IMR-90 (cell line): ENCODE measurements around the gene DGKQ. TPM values are rescaled to one million over a fixed set of nuclear protein-coding genes. Genes with fewer than 3 reads are reported as not detected.

Experiments used
- ATAC-seq: fragments of 200-7000 bp; cut with Tn5 transposase; 2 replicates; pipeline ENCODE4 v1.9.1; 2020; ENCODE audit warnings: low read depth, mild to moderate bottlenecking, moderate library complexity
- BruUV-seq: library from RNA; stranded (reverse); fragments of 400-500 nt; replicated peaks from 2 replicates; lab custom pipeline; 2021; lab: Mats Ljungman, UMichigan
- CTCF ChIA-PET: fragments of 300-600 bp; formaldehyde crosslinking; extraction: SDS; loops from one replicate; lab custom pipeline; 2021; ENCODE audit warnings: antibody characterized with exemption; lab: Yijun Ruan, JAX
- POLR2A ChIA-PET: fragments of 300-600 bp; sonication (Branson Sonifier 250); formaldehyde crosslinking; loops from one replicate; lab custom pipeline; 2022; ENCODE audit warnings: antibody characterized with exemption; ENCODE audit not compliant: unreplicated experiment; lab: Charles Lee
- DNase-seq: peaks from one replicate; pipeline ENCODE4 v3.0.0; 2013
- H2AFZ ChIP-seq: replicated peaks from 2 replicates; pipeline ENCODE3; 2013; ENCODE audit warnings: low read length, mild to moderate bottlenecking; ENCODE audit not compliant: poor library complexity
- H2AK5ac ChIP-seq: 2 replicates; pipeline ENCODE4 v1.6.1; 2013; ENCODE audit warnings: low read depth, low read length, inconsistent platforms
- H2AK9ac ChIP-seq: replicated peaks from 2 replicates; pipeline ENCODE3; 2013; ENCODE audit warnings: mild to moderate bottlenecking, low read depth, low read length, moderate library complexity; ENCODE audit not compliant: poor library complexity
- H2BK120ac ChIP-seq: 2 replicates; pipeline ENCODE4 v1.6.1; 2013; ENCODE audit warnings: low read depth, low read length, inconsistent platforms
- H2BK15ac ChIP-seq: 3 replicates; pipeline ENCODE4 v1.6.1; 2013; ENCODE audit warnings: low read depth, low read length, inconsistent platforms
- H2BK20ac ChIP-seq: 2 replicates; pipeline ENCODE4 v1.6.1; 2013; ENCODE audit warnings: low read depth, mild to moderate bottlenecking, inconsistent platforms, low read length, moderate library complexity
- H2BK5ac ChIP-seq: 2 replicates; pipeline ENCODE4 v1.6.1; 2013; ENCODE audit warnings: mild to moderate bottlenecking, low read depth, low read length, inconsistent platforms; ENCODE audit not compliant: poor library complexity, severe bottlenecking
- H3K14ac ChIP-seq: replicated peaks from 2 replicates; pipeline ENCODE4 v1.6.1; 2013; ENCODE audit warnings: low read depth, low read length, inconsistent platforms
- H3K18ac ChIP-seq: 2 replicates; pipeline ENCODE4 v1.6.1; 2013; ENCODE audit warnings: low read depth, low read length, control low read depth
- H3K23ac ChIP-seq: 2 replicates; pipeline ENCODE4 v1.6.1; 2013; ENCODE audit warnings: low read depth, low read length, inconsistent platforms
- H3K27ac ChIP-seq: 2 replicates; pipeline ENCODE4 v1.5.1; 2013; ENCODE audit warnings: mild to moderate bottlenecking, control low read depth, low read length; ENCODE audit not compliant: insufficient read depth
- H3K27me3 ChIP-seq: 2 replicates; pipeline ENCODE4 v1.6.1; 2013; ENCODE audit warnings: low read length; ENCODE audit not compliant: control insufficient read depth, insufficient read depth
- H3K36me3 ChIP-seq: 2 replicates; pipeline ENCODE4 v1.6.1; 2013; ENCODE audit warnings: low read length, mixed read lengths; ENCODE audit not compliant: control insufficient read depth, insufficient read depth
- H3K4ac ChIP-seq: 2 replicates; pipeline ENCODE4 v1.6.1; 2013; ENCODE audit warnings: low read depth, low read length, inconsistent platforms
- H3K4me1 ChIP-seq: 2 replicates; pipeline ENCODE4 v1.6.1; 2013; ENCODE audit warnings: low read length, mixed read lengths; ENCODE audit not compliant: control insufficient read depth, insufficient read depth
- H3K4me2 ChIP-seq: 2 replicates; pipeline ENCODE4 v1.6.1; 2013; ENCODE audit warnings: low read depth, mild to moderate bottlenecking, control low read depth, low read length, moderate library complexity
- H3K4me3 ChIP-seq: 2 replicates; pipeline ENCODE4 v1.5.1; 2013; ENCODE audit warnings: low read depth, mild to moderate bottlenecking, control low read depth, low read length, moderate library complexity; ENCODE audit not compliant: insufficient read depth
- H3K56ac ChIP-seq: 2 replicates; pipeline ENCODE4 v1.6.1; 2013; ENCODE audit warnings: low read length, inconsistent platforms; ENCODE audit not compliant: insufficient read depth; ENCODE audit errors: extremely low read depth
- H3K79me1 ChIP-seq, 2 experiments: 2 replicates each; pipeline ENCODE4 v1.6.1; 2013; ENCODE audit warnings: low read length in 2 of 2, inconsistent platforms in 1 of 2, low read depth in 1 of 2
- H3K9ac ChIP-seq: 2 replicates; pipeline ENCODE4 v1.6.1; 2013; ENCODE audit warnings: low read depth, low read length, control low read depth
- H3K9me1 ChIP-seq: 2 replicates; pipeline ENCODE4 v1.6.1; 2013; ENCODE audit warnings: low read length, inconsistent platforms; ENCODE audit not compliant: insufficient read depth
- H3K9me3 ChIP-seq: 2 replicates; pipeline ENCODE4 v1.6.1; 2013; ENCODE audit warnings: low read length; ENCODE audit not compliant: control insufficient read depth, insufficient read depth
- H4K20me1 ChIP-seq: 2 replicates; pipeline ENCODE4 v1.6.1; 2013; ENCODE audit warnings: low read length, inconsistent platforms; ENCODE audit not compliant: insufficient read depth
- H4K5ac ChIP-seq: 2 replicates; pipeline ENCODE4 v1.6.1; 2013; ENCODE audit warnings: mild to moderate bottlenecking, low read depth, low read length, control low read depth
- H4K8ac ChIP-seq, 2 experiments: 2 replicates each; pipeline ENCODE4 v1.6.1; 2013; ENCODE audit warnings: low read depth in 2 of 2, low read length in 2 of 2, control low read depth in 1 of 2, inconsistent platforms in 1 of 2
- H4K91ac ChIP-seq: 2 replicates; pipeline ENCODE4 v1.6.1; 2013; ENCODE audit warnings: low read depth, low read length, inconsistent platforms; ENCODE audit not compliant: insufficient read depth
- BHLHE40 ChIP-seq: fragments of 150-350 bp; IDR thresholded peaks from 2 replicates; pipeline ENCODE4 v1.6.1; 2016; ENCODE audit warnings: mild to moderate bottlenecking, low read depth, low read length
- CEBPB ChIP-seq: IDR thresholded peaks from 2 replicates; pipeline ENCODE4 v1.6.1; 2012; ENCODE audit warnings: low read depth, low read length, improper control_type of control experiment
- CHD1 ChIP-seq: IDR thresholded peaks from 2 replicates; pipeline ENCODE4 v1.6.1; 2012; ENCODE audit warnings: low read depth, low read length, improper control_type of control experiment
- FOS ChIP-seq: fragments of 150-350 bp; IDR thresholded peaks from 2 replicates; pipeline ENCODE4 v1.6.1; 2016; ENCODE audit warnings: low read depth, low read length
- MAFK ChIP-seq: IDR thresholded peaks from 2 replicates; pipeline ENCODE4 v1.6.1; 2012; ENCODE audit warnings: low read depth, low read length, improper control_type of control experiment
- MAZ ChIP-seq: IDR thresholded peaks from 2 replicates; pipeline ENCODE4 v1.6.1; 2012; ENCODE audit warnings: low read depth, mild to moderate bottlenecking, low read length, improper control_type of control experiment, moderate library complexity, borderline replicate concordance
- MXI1 ChIP-seq: IDR thresholded peaks from 2 replicates; pipeline ENCODE4 v1.6.1; 2012; ENCODE audit warnings: low read depth, mild to moderate bottlenecking, low read length, moderate library complexity, borderline replicate concordance
- NFE2L2 ChIP-seq: fragments of 150-350 bp; IDR thresholded peaks from 2 replicates; pipeline ENCODE4 v1.6.1; 2016; ENCODE audit warnings: low read depth, mild to moderate bottlenecking, low read length
- POLR2A ChIP-seq: IDR thresholded peaks from 2 replicates; pipeline ENCODE4 v1.6.1; 2012; ENCODE audit warnings: mild to moderate bottlenecking, low read depth, low read length
- RAD21 ChIP-seq: IDR thresholded peaks from 2 replicates; pipeline ENCODE4 v1.6.1; 2012; ENCODE audit warnings: low read length, improper control_type of control experiment
- RCOR1 ChIP-seq: IDR thresholded peaks from 2 replicates; pipeline ENCODE4 v1.6.1; 2012; ENCODE audit warnings: mild to moderate bottlenecking, low read length, improper control_type of control experiment; ENCODE audit not compliant: insufficient replicate concordance
- RFX5 ChIP-seq: IDR thresholded peaks from 2 replicates; pipeline ENCODE4 v1.8.0; 2012; ENCODE audit warnings: low read depth, mild to moderate bottlenecking, low read length, moderate library complexity
- SMC3 ChIP-seq: fragments of 150-350 bp; IDR thresholded peaks from 2 replicates; pipeline ENCODE4 v1.6.1; 2016; ENCODE audit warnings: low read depth, mild to moderate bottlenecking, antibody characterized with exemption, low read length, moderate library complexity
- WGBS, 2 experiments: methylation state at CpG; one replicate each; pipeline versions ENCODE4 v1.1.5 to v1.1.7; 2013; ENCODE audit warnings: missing lambda C conversion rate in 2 of 2; ENCODE audit not compliant: insufficient read length in 1 of 2; ENCODE audit errors: extremely low coverage in 2 of 2; 5-methylcytosine and 5-hydroxymethylcytosine counted together
- dilution Hi-C: fragments of 300-500 bp; cut with HindIII; formaldehyde crosslinking; loops from one replicate; pipeline ENCODE4 v1.14.3; 2018; ENCODE audit warnings: low sequenced_read_pairs; ENCODE audit not compliant: unreplicated experiment
- in situ Hi-C: fragments of 300-500 bp; cut with MboI; formaldehyde crosslinking; loops from 3 replicates; pipeline ENCODE4 v1.14.3; 2019; ENCODE audit warnings: low sequenced_read_pairs, inconsistent platforms, mixed read lengths
- intact Hi-C: fragments of 100-400 bp; cut with micrococcal nuclease; formaldehyde crosslinking; loops from 2 replicates; pipeline ENCODE4 v1.10.0; 2022
- polyA plus RNA-seq, 3 experiments: library from polyadenylated mRNA; depleted of rRNA; stranded (reverse); fragments of >200 nt; gene quantifications; 2 replicates each; pipeline ENCODE4 v1.2.3, GENCODE V29; 2012; ENCODE audit warnings: low replicate concordance in 1 of 3
- total RNA-seq: library from RNA; depleted of rRNA; stranded (reverse); fragments of >200 nt; gene quantifications from 2 replicates; pipeline ENCODE4 v1.2.3, GENCODE V29; 2012
- TF ChIP-seq, protein P1 (sequence below): fragments of 150-350 bp; IDR thresholded peaks from 2 replicates; pipeline ENCODE4 v1.6.1; 2016; ENCODE audit warnings: low read depth, mild to moderate bottlenecking, low read length, moderate library complexity, borderline replicate concordance
- TF ChIP-seq, protein P2 (sequence below): fragments of 150-350 bp; IDR thresholded peaks from 2 replicates; pipeline ENCODE4 v1.6.1; 2017; ENCODE audit warnings: mild to moderate bottlenecking, antibody characterized with exemption, low read length, low read depth

The DGKQ gene
- total and polyA plus RNA-seq, 2 of the 4 experiments (the other 2 are of a cell fraction): 4.3 to 15.6 TPM

DNA sequence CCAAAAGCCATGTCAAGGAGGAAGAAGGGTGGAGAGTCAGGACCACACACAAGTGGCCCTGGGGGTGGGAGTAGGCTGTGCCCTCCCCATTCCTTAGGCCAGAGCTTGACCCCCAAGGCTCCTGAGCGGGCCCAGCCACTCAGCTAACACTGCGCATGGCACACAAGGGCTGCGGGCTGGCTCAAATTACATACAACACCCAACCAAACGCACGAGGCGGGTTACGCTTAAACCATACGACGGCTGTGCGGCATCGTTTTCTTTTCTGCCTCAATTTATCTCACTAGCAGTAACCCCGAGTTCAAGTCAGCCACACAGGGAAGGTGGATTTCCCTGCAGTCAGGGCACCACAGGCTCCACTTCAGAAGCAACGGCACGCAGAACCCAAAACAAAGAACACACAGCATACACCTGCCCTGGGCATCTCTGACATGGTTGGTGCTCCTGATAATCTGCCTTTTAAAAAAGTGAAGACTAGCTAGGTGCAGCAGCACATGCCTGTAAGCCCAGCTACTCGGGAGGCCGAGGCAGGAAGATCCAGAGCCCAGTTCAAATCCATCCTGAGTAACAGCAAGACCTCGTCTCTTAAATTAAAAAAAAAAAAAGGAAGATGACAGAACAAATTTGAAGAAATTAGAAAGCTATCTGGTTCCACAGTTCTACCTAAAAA lies 44.1 kb downstream of the DGKQ start:
- ChIA-PET CTCF (interaction anchor here (0.7 kb wide), 1 partner anchor 58 kb away, joined by 4 read pairs; no protein-coding TSS in a partner anchor), POLR2A (interaction anchor here (0.6 to 0.7 kb wide), 2 partner anchors 783 to 1827 kb away, joined by 4 to 5 read pairs; partner anchors contain the start of genes SLBP and TNIP2)
- Histone ChIP-seq H4K8ac (no peak overlapping the region), H3K23ac (peak overlapping the region; percentile 52; the same call in 1 of the 2 replicates), H3K79me1 (peaks cover 9 to 71% of the 10 kb centered on the region in 2 experiments), H2BK20ac (no peak overlapping the region), H3K18ac (no peak overlapping the region), H3K9ac (no peak overlapping the region), H2BK5ac (peak overlapping the region; percentile 10), H3K27ac (no peak overlapping the region), H3K56ac (no peak overlapping the region), H2AK9ac (no peak overlapping the region), H2BK15ac (no peak overlapping the region), H3K4me1 (peaks cover 18% of the 10 kb centered on the region), H2AFZ (no peak overlapping the region), H4K5ac (no peak overlapping the region), H3K4me2 (no peak overlapping the region; the same call in 1 of the 2 replicates), H3K27me3 (no peaks in the 10 kb centered on the region), H3K9me3 (no peaks in the 10 kb centered on the region), H4K20me1 (peaks cover 67% of the 10 kb centered on the region), H3K14ac (no peak overlapping the region), H2BK120ac (no peak overlapping the region), H3K4me3 (no peak overlapping the region), H3K4ac (no peak overlapping the region), H3K9me1 (peaks cover 26% of the 10 kb centered on the region), H2AK5ac (no peak overlapping the region; the same call in 1 of the 2 replicates), H4K91ac (no peak overlapping the region), H3K36me3 (0 out of 2 replicates have a peak, but pooled peaks cover 2% of the 10 kb centered on the region)
- BruUV-seq: no TSS peak
- ATAC-seq (no peak), DNase-seq (no peak)
- intact Hi-C loops (no loop called here), dilution Hi-C loops (no loop called here), in situ Hi-C loops (no loop called here)
- WGBS, 2 experiments: 95% methylated on average over 7 of the region's 17 CpGs; no CpG with 5 or more reads in 1 of the 2 experiments
- TF ChIP-seq NFE2L2: no peak
- TF ChIP-seq MAZ: no peak
- TF ChIP-seq, protein P1, sequence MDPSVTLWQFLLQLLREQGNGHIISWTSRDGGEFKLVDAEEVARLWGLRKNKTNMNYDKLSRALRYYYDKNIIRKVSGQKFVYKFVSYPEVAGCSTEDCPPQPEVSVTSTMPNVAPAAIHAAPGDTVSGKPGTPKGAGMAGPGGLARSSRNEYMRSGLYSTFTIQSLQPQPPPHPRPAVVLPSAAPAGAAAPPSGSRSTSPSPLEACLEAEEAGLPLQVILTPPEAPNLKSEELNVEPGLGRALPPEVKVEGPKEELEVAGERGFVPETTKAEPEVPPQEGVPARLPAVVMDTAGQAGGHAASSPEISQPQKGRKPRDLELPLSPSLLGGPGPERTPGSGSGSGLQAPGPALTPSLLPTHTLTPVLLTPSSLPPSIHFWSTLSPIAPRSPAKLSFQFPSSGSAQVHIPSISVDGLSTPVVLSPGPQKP: no peak
- no peak for TF ChIP-seq MXI1
- no peak for TF ChIP-seq CEBPB
- TF ChIP-seq FOS: no peak
- TF ChIP-seq, protein P2, sequence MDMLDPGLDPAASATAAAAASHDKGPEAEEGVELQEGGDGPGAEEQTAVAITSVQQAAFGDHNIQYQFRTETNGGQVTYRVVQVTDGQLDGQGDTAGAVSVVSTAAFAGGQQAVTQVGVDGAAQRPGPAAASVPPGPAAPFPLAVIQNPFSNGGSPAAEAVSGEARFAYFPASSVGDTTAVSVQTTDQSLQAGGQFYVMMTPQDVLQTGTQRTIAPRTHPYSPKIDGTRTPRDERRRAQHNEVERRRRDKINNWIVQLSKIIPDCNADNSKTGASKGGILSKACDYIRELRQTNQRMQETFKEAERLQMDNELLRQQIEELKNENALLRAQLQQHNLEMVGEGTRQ: no peak
- no peak for TF ChIP-seq BHLHE40
- no peak for TF ChIP-seq RCOR1
- TF ChIP-seq SMC3: no peak
- TF ChIP-seq RAD21: no peak
- TF ChIP-seq RFX5: no peak
- no peak for TF ChIP-seq POLR2A
- TF ChIP-seq MAFK: no peak
- TF ChIP-seq CHD1: no peak
